Ishikawa (cell line): ENCODE data around the gene STRBP.

Source experiments
- CEBPB ChIP-seq: IDR thresholded peaks from 2 replicates; pipeline ENCODE4 v1.6.1; 2012
- CREB1 ChIP-seq: IDR thresholded peaks from 2 replicates; pipeline ENCODE4 v1.6.1; 2012; ENCODE audit warnings: low read depth
- EGR1 ChIP-seq: IDR thresholded peaks from 2 replicates; pipeline ENCODE4 v1.6.1; 2012
- EP300 ChIP-seq: IDR thresholded peaks from 2 replicates; pipeline ENCODE4 v1.6.1; 2012; ENCODE audit warnings: borderline replicate concordance
- FOXM1 ChIP-seq: IDR thresholded peaks from 2 replicates; pipeline ENCODE4 v1.6.1; 2012; ENCODE audit warnings: low read depth, borderline replicate concordance
- MAX ChIP-seq: IDR thresholded peaks from 2 replicates; pipeline ENCODE4 v1.6.1; 2012
- NFIC ChIP-seq: IDR thresholded peaks from 2 replicates; pipeline ENCODE4 v1.6.1; 2012
- RAD21 ChIP-seq: IDR thresholded peaks from 2 replicates; pipeline ENCODE4 v1.6.1; 2012; ENCODE audit warnings: low read depth
- REST ChIP-seq: IDR thresholded peaks from 2 replicates; pipeline ENCODE4 v1.6.1; 2012; ENCODE audit warnings: low read depth, mild to moderate bottlenecking
- TAF1 ChIP-seq: IDR thresholded peaks from 2 replicates; pipeline ENCODE4 v1.6.1; 2012; ENCODE audit warnings: low read depth, mild to moderate bottlenecking
- TCF12 ChIP-seq: IDR thresholded peaks from 2 replicates; pipeline ENCODE4 v1.6.1; 2012; ENCODE audit warnings: low read depth
- TEAD4 ChIP-seq: IDR thresholded peaks from 2 replicates; pipeline ENCODE4 v1.6.1; 2012
- YY1 ChIP-seq: IDR thresholded peaks from 2 replicates; pipeline ENCODE4 v1.6.1; 2012; ENCODE audit warnings: low read depth
- ZBTB7A ChIP-seq: IDR thresholded peaks from 2 replicates; pipeline ENCODE4 v1.6.1; 2012; ENCODE audit warnings: low read depth
- TF ChIP-seq, protein P1 (sequence below): IDR thresholded peaks from 2 replicates; pipeline ENCODE4 v1.6.1; 2012

STRBP gene

DNA sequence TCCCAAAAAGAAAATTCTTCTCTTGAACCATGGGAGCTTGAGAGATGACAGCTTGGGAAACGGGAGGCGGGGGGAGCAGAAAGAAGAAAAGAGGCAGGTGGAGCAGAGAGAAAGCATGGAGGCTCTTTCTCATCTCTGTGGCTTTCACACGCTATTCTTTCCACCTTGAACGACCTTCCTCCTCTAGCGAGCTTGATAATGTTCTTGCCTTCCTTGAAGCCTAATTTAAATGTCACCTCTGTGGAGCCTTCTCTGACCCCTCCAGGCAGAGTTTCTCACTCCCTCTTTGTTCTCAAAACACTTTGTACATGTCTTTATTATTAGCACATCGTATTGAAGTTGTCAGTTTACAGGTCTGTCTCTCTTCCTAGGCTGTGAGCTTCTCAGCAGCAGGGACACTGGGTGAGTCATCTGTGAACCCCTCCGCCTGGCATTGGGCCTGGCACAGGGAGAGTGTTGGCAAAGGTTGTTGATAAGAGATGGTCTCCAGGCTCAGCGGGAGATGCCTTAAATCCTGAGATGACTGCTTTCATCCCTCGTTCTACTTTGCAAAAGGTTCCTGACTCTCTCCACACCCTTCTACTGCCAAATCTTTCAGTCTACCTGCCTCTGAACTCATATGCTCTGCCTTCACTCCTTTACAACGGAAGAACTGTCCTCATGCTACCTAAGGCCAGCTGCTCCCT lies 14.1 kb upstream of the STRBP start:
- TF ChIP-seq YY1 = no peak
- TF ChIP-seq NFIC = 0 out of 2 replicates have a peak, but pooled peaks have one; percentile 25

DNA sequence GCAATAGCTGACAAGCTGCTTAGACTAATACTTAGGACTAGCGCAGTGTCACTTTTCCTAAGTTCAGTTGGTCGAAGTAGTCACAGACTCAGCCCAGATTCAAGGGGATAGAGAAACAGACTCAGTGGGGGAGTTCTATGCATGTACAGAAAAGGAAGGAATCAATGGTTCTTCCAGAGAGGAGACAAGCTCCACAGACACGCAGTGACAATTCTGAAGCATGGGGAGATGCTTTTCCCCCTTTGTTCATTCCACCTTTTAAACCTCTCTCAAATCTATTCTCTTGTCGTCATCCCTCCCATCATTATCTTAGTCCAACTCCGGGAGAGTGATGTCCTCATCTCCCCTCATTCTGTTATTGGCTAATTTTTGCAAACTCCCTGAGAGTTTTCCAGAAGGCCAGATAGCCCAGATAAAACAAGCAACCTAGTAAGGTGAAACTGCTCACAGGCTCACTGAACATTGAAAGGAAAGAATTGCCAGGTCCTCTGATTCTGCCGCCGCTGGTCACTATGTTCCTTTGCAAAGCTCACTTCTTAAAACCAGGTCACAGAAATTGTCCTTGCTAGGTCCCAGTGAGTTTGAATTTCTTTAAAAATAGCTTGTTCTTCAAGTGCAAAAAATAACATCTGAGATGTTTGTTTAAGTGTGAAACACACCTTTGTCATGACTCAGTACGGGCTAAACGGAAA lies 13.4 kb upstream of the STRBP start:
- TF ChIP-seq ZBTB7A (no peak), TAF1 (no peak), EGR1 (no peak), REST (no peak), CEBPB (no peak), FOXM1 (no peak), YY1 (no peak), TEAD4 (no peak), MAX (no peak), TCF12 (no peak), EP300 (no peak), NFIC (no peak), RAD21 (no peak), CREB1 (no peak)
- TF ChIP-seq, protein P1, sequence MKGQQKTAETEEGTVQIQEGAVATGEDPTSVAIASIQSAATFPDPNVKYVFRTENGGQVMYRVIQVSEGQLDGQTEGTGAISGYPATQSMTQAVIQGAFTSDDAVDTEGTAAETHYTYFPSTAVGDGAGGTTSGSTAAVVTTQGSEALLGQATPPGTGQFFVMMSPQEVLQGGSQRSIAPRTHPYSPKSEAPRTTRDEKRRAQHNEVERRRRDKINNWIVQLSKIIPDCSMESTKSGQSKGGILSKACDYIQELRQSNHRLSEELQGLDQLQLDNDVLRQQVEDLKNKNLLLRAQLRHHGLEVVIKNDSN = no peak

DNA sequence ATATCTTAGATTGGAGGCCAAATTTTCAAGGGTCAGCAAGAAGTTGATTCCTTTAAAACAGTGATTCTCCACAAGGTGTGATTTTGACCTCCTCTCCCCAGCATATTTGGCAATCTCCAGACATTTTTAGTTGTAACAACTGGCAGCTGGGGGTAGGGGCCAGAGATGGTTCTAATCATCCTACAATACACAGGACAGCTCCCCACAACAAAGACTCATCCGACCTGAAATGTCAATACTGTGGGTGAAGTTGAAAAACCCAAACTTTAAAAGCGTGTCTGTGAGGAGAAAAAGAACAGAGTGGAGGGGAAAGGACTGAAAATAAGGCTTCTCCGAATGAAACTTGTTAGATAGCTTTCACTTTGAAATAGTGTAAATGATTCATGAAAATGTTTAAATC lies 10.0 kb upstream of the STRBP start:
- TF ChIP-seq EP300 = no peak
- no peak for TF ChIP-seq TAF1
- TF ChIP-seq CREB1 = no peak
- no peak for TF ChIP-seq ZBTB7A
- no peak for TF ChIP-seq MAX
- TF ChIP-seq TCF12 = no peak
- TF ChIP-seq TEAD4 = no peak
- no peak for TF ChIP-seq CEBPB
- TF ChIP-seq RAD21 = no peak
- TF ChIP-seq YY1 = no peak

GRCh38 chr9:123276551-123276950 lies 8.2 kb upstream of the STRBP start:
- no peak for TF ChIP-seq TAF1
- TF ChIP-seq YY1 = no peak
- TF ChIP-seq REST = no peak
- TF ChIP-seq RAD21 = no peak
- no peak for TF ChIP-seq TCF12
- TF ChIP-seq TEAD4 = no peak
- TF ChIP-seq NFIC = no peak

DNA sequence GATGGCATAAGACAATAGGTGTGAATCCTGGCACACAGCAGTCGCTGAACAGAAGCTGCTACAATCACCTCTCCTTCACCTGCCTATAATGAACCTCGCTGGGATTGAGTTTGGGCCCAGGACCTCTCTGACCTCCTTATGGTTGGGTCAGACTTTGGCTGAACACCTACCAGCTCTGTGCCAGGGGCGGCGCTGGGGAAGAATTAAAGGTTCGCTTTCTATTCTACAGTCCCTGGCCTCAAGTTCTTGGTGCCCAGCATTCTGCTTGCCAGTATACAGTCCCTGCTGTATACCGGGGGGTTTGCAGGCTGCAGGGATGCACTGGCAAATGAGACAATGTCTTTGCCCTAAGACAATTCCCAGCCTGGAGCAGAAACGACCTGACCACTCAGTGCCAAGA lies 895 bp upstream of the STRBP start:
- TF ChIP-seq CEBPB = no peak
- TF ChIP-seq NFIC = no peak
- TF ChIP-seq REST = no peak
- no peak for TF ChIP-seq TEAD4
- TF ChIP-seq CREB1 = no peak
- TF ChIP-seq ZBTB7A = no peak
- no peak for TF ChIP-seq TCF12
- no peak for TF ChIP-seq RAD21
- TF ChIP-seq YY1 = no peak
- TF ChIP-seq, protein P1 = no peak
- TF ChIP-seq FOXM1 = no peak
- TF ChIP-seq TAF1 = no peak
- no peak for TF ChIP-seq EGR1
- TF ChIP-seq MAX = no peak
- TF ChIP-seq EP300 = no peak
